Esophagus muscularis mucosa (tissue), 4 donors: Measurements from ENCODE around the gene BTD.

Experiments used
- EP300 ChIP-seq: sonication (generic); formaldehyde crosslinking; IDR thresholded peaks from one replicate; pipeline ENCODE4 v1.6.1; 2017; ENCODE audit warnings: antibody characterized with exemption
- POLR2A ChIP-seq: fragments of 450-650 bp; IDR thresholded peaks from one replicate; pipeline ENCODE4 v1.6.1; 2017; ENCODE audit warnings: antibody characterized with exemption, moderate library complexity, mild to moderate bottlenecking, low read depth
- POLR2AphosphoS5 ChIP-seq, 2 donors: sonication (generic); formaldehyde crosslinking; IDR thresholded peaks; one replicate each; pipeline ENCODE4 v1.6.1; 2017; ENCODE audit warnings: antibody characterized with exemption in 2 of 2
- TF ChIP-seq, protein P1 (sequence below), 3 experiments: fragments of 200-600 bp in 2 of 3; fragments of 450-650 bp in 1 of 3; sonication (generic) in 2 of 3; IDR thresholded peaks; one replicate each; pipeline ENCODE4 v1.5.1; 2017 to 2019; ENCODE audit warnings: antibody characterized with exemption in 3 of 3, mild to moderate bottlenecking in 2 of 3, moderate library complexity in 1 of 3

DNA sequence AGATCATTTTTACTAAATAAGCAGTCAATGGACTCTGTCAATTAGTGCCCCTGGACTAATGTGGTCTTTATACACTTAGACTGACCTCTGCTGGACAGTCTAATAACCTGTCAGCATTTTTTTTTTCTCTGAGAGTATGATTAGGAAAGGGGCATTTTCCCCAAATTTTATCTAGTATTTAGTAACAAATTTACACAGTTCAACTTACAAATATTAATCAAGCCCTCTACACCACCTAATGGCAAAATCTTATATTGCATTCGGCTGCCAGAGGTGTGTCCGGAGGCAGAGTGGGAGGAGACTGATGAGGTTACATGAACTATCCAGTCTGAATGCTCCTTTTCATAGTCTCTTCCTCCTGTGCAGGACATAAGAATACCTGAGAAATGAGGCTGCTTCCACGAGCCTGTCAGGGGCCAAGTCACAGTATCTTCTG lies 44.0 kb upstream of the BTD start:
- no peak for TF ChIP-seq POLR2AphosphoS5 (IDR thresholded peaks at IDR 0.05)
- TF ChIP-seq, protein P1, sequence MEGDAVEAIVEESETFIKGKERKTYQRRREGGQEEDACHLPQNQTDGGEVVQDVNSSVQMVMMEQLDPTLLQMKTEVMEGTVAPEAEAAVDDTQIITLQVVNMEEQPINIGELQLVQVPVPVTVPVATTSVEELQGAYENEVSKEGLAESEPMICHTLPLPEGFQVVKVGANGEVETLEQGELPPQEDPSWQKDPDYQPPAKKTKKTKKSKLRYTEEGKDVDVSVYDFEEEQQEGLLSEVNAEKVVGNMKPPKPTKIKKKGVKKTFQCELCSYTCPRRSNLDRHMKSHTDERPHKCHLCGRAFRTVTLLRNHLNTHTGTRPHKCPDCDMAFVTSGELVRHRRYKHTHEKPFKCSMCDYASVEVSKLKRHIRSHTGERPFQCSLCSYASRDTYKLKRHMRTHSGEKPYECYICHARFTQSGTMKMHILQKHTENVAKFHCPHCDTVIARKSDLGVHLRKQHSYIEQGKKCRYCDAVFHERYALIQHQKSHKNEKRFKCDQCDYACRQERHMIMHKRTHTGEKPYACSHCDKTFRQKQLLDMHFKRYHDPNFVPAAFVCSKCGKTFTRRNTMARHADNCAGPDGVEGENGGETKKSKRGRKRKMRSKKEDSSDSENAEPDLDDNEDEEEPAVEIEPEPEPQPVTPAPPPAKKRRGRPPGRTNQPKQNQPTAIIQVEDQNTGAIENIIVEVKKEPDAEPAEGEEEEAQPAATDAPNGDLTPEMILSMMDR (IDR thresholded peaks at IDR 0.05) = peak; percentile 59 to 70 (median 61)
- TF ChIP-seq EP300 = no peak
- TF ChIP-seq POLR2A = no peak
